ENCODE measurements around the gene SLC35G3. TPM values are rescaled to one million over a fixed set of nuclear protein-coding genes. Genes with fewer than 3 reads are reported as not detected.

Gene SLC35G3
- total RNA-seq, 1 donor from 2014 or later: not detected

DNA sequence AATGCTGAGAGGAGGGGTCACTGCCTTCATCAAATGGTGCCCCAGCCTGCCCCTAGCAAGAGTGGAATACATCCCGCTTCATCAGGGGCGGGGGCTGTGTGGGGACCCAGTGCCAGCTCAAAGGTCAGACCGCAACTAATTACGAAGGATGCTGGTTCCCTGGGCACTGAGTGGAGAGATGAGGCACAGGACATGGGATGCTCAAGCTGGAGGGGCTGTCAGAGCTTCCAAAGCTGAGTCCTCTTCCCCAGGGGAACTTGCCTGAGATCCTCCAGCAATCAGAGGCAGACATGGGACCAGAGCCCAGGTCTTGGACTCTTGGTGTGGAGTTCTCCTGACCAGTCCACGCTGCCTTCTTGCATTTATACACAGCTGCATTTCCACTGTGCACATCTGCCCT, 27.7 kb downstream of the SLC35G3 start:
- no peak overlapping the region for H3K4me3 ChIP-seq
- no peaks in the 10 kb centered on the region for H3K36me3 ChIP-seq
- no peak overlapping the region for H3K27ac ChIP-seq
- H3K9me3 ChIP-seq: no peaks in the 10 kb centered on the region
- intact Hi-C loops (cut with DNase I): no loop called here
- H3K4me1 ChIP-seq: peaks cover 2% of the 10 kb centered on the region
- no peaks in the 10 kb centered on the region for H3K27me3 ChIP-seq
- no peak for DNase-seq (ENCODE audit: extremely low spot score in 2 of 2)
- no peak for TF ChIP-seq POLR2A (IDR thresholded peaks at IDR 0.05)

DNA sequence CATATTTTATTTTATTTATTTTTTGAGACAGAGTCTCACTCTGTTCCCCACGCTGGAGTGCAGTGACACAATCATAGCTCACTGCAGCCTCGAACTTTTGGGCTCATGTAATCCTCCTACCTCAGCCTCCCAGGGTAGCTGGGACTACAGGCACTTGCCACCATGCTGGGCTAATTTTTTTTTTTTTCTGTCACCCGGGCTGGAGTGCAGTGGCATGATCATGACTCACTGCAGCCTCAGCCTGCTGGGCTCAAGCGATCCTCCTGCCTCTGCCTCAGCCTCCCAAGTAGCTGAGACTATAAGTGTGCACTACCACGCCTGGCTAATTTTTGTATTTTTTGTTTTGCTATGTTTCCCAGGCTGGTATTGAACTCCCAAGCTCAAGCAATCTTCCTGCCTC, 29.5 kb downstream of the SLC35G3 start:
- Histone ChIP-seq H3K4me3 (no peak overlapping the region), H3K36me3 (no peaks in the 10 kb centered on the region), H3K4me1 (no peaks in the 10 kb centered on the region), H3K27ac (no peak overlapping the region), H3K9me3 (no peaks in the 10 kb centered on the region), H3K27me3 (no peaks in the 10 kb centered on the region)
- intact Hi-C loops (cut with DNase I): no loop called here
- no peak for DNase-seq (ENCODE audit: extremely low spot score in 2 of 2)
- no peak for TF ChIP-seq POLR2AphosphoS5 (IDR thresholded peaks at IDR 0.05; ENCODE audit: insufficient read depth in 1 of 2, low read depth in 1 of 2)
- TF ChIP-seq, protein P1, sequence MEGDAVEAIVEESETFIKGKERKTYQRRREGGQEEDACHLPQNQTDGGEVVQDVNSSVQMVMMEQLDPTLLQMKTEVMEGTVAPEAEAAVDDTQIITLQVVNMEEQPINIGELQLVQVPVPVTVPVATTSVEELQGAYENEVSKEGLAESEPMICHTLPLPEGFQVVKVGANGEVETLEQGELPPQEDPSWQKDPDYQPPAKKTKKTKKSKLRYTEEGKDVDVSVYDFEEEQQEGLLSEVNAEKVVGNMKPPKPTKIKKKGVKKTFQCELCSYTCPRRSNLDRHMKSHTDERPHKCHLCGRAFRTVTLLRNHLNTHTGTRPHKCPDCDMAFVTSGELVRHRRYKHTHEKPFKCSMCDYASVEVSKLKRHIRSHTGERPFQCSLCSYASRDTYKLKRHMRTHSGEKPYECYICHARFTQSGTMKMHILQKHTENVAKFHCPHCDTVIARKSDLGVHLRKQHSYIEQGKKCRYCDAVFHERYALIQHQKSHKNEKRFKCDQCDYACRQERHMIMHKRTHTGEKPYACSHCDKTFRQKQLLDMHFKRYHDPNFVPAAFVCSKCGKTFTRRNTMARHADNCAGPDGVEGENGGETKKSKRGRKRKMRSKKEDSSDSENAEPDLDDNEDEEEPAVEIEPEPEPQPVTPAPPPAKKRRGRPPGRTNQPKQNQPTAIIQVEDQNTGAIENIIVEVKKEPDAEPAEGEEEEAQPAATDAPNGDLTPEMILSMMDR (IDR thresholded peaks at IDR 0.05): no peak
- TF ChIP-seq POLR2A (IDR thresholded peaks at IDR 0.05): no peak

DNA sequence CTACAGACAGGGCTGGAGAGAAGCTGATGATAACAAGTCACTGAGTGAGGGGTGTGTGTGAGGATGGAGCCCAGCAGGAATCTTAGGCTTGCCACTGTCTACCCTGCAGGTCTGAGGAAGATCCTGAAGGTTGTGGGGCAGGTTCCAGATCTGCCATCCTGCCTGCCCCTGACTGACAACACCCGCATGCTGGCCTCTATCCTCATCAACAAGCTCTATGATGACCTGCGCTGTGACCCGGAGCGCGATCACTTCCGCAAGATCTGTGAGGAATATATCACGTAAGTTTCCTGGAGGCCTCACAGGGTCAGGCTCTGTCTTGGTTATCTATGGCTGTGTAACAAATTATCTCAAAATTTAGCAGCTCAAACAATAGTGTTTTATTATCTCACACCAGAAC, 30.3 kb downstream of the SLC35G3 start:
- no peaks in the 10 kb centered on the region for H3K36me3 ChIP-seq
- no peak for TF ChIP-seq POLR2A (IDR thresholded peaks at IDR 0.05)
- TF ChIP-seq POLR2AphosphoS5 (IDR thresholded peaks at IDR 0.05; ENCODE audit: insufficient read depth in 1 of 2, low read depth in 1 of 2): no peak
- TF ChIP-seq, protein P1 (IDR thresholded peaks at IDR 0.05): no peak
- H3K27me3 ChIP-seq: no peaks in the 10 kb centered on the region
- no peaks in the 10 kb centered on the region for H3K4me1 ChIP-seq
- no peaks in the 10 kb centered on the region for H3K9me3 ChIP-seq
- no peak overlapping the region for H3K4me3 ChIP-seq
- H3K27ac ChIP-seq: no peak overlapping the region
- intact Hi-C loops (cut with DNase I): no loop called here
- no peak for DNase-seq (ENCODE audit: extremely low spot score in 2 of 2)

DNA sequence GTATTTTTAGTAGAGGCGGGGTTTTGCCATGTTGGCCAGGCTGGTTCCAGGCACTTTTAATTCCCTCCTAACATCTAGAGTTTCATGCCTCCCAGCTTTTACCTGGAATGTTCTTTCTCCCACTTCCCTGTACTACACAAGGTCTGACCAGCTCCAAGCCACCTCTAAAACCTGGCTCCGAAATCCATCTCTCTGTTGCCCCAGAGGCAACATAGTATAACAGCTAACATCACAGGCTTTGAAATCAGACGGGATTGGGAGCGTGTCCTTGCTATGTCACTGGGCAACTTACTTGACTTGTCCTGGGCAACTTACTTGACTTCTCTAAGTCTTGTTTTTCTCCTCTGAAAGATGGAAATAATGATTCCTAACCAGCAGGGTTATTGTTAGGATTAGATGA, 31.4 kb downstream of the SLC35G3 start:
- intact Hi-C loops (cut with DNase I): no loop called here
- DNase-seq (ENCODE audit: extremely low spot score in 2 of 2): no peak
- no peaks in the 10 kb centered on the region for H3K9me3 ChIP-seq
- no peak overlapping the region for H3K27ac ChIP-seq
- H3K27me3 ChIP-seq: no peaks in the 10 kb centered on the region
- H3K4me1 ChIP-seq: no peaks in the 10 kb centered on the region
- no peak overlapping the region for H3K4me3 ChIP-seq
- no peaks in the 10 kb centered on the region for H3K36me3 ChIP-seq
- TF ChIP-seq POLR2AphosphoS5 (IDR thresholded peaks at IDR 0.05; ENCODE audit: insufficient read depth in 1 of 2, low read depth in 1 of 2) (no peak), POLR2A (IDR thresholded peaks at IDR 0.05) (no peak)
- TF ChIP-seq, protein P1 (IDR thresholded peaks at IDR 0.05): no peak

DNA sequence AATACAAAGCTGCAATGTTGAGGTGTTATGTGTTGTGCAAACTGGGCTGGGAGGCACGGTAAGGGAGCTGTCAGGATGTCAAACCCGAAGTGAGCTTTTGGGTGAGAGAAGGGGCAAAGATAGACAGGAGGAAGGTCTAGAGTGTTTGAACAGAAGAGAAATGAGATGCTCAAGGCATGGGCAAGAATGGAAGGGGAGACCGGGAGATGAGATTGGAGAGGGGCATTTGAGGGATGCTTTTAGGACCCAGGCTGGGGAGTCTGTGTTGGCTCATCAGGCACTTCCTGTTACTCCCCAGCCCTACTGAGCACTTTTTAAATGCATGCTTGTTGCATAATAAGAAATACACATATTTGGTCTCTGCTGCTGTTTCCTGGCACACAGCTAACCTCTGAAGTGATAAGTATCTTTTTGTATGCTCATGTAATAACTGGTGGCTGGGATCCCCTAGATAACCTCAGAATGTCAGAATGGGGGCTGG, 32.9 kb downstream of the SLC35G3 start:
- Histone ChIP-seq H3K9me3 (no peaks in the 10 kb centered on the region), H3K4me3 (no peak overlapping the region), H3K27me3 (no peaks in the 10 kb centered on the region), H3K4me1 (no peaks in the 10 kb centered on the region), H3K27ac (no peak overlapping the region), H3K36me3 (no peaks in the 10 kb centered on the region)
- DNase-seq (ENCODE audit: extremely low spot score in 2 of 2): no peak
- TF ChIP-seq POLR2A (IDR thresholded peaks at IDR 0.05) (no peak), POLR2AphosphoS5 (IDR thresholded peaks at IDR 0.05; ENCODE audit: insufficient read depth in 1 of 2, low read depth in 1 of 2) (no peak)
- TF ChIP-seq, protein P1 (IDR thresholded peaks at IDR 0.05): no peak
- intact Hi-C loops (cut with DNase I): no loop called here

Measured in vagina (tissue), 2 donors.